CD8-positive, alpha-beta memory T cell (primary cell): ENCODE data around the gene NUBP2. TPM values are rescaled to one million over a fixed set of nuclear protein-coding genes. Genes with fewer than 3 reads are reported as not detected.

Experiments used
- CTCF ChIA-PET: fragments of 350-600 bp; sonication (Branson Sonifier 250); formaldehyde crosslinking; loops from one replicate; lab custom pipeline; 2021; ENCODE audit warnings: antibody characterized with exemption; lab: Charles Lee
- POLR2A ChIA-PET: fragments of 350-600 bp; sonication (Branson Sonifier 250); formaldehyde crosslinking; loops from one replicate; lab custom pipeline; 2021; ENCODE audit warnings: antibody characterized with exemption; lab: Charles Lee
- DNase-seq, 5 donors: peaks; one replicate each; pipeline versions ENCODE4 v3.0.0 to v3.0.0-alpha.2; 2020 to 2022; ENCODE audit warnings: mixed read lengths in 1 of 5
- H3K27ac ChIP-seq: one replicate; pipeline ENCODE4 v1.7.0; 2013; ENCODE audit warnings: low read depth, mild to moderate bottlenecking, low read length, moderate library complexity
- H3K27me3 ChIP-seq: 2 replicates; pipeline ENCODE4 v1.7.0; 2013; ENCODE audit warnings: low read length, mild to moderate bottlenecking; ENCODE audit not compliant: insufficient read depth, poor library complexity, severe bottlenecking
- H3K36me3 ChIP-seq: 2 replicates; pipeline ENCODE4 v1.7.0; 2013; ENCODE audit warnings: mild to moderate bottlenecking, low read length, moderate library complexity; ENCODE audit not compliant: insufficient read depth
- H3K4me1 ChIP-seq: 2 replicates; pipeline ENCODE4 v1.7.0; 2013; ENCODE audit warnings: mild to moderate bottlenecking, low read length, moderate library complexity; ENCODE audit not compliant: insufficient read depth
- H3K4me3 ChIP-seq: 2 replicates; pipeline ENCODE4 v1.7.0; 2013; ENCODE audit warnings: mild to moderate bottlenecking, low read length
- H3K9me3 ChIP-seq: 2 replicates; pipeline ENCODE4 v1.7.0; 2013; ENCODE audit warnings: mild to moderate bottlenecking, low read length
- H3K27ac Mint-ChIP-seq, 8 donors: one replicate each; pipeline ENCODE4 v1.8.0; 2020 to 2021; ENCODE audit warnings: mixed read lengths in 8 of 8, mild to moderate bottlenecking in 6 of 8, inconsistent platforms in 3 of 8, moderate library complexity in 3 of 8
- H3K27me3 Mint-ChIP-seq, 2 donors: one replicate each; pipeline ENCODE4 v1.8.0; 2020 to 2021; ENCODE audit warnings: mixed read lengths in 2 of 2, mild to moderate bottlenecking in 1 of 2, moderate library complexity in 1 of 2
- H3K36me3 Mint-ChIP-seq, 3 donors: one replicate each; pipeline ENCODE4 v1.8.0; 2020 to 2021; ENCODE audit warnings: mixed read lengths in 3 of 3, inconsistent platforms in 1 of 3, mild to moderate bottlenecking in 1 of 3
- H3K4me1 Mint-ChIP-seq, 3 donors: one replicate each; pipeline ENCODE4 v1.8.0; 2020 to 2021; ENCODE audit warnings: mixed read lengths in 3 of 3, inconsistent platforms in 1 of 3, mild to moderate bottlenecking in 1 of 3
- H3K4me3 Mint-ChIP-seq, 7 donors: one replicate each; pipeline ENCODE4 v1.8.0; 2020 to 2021; ENCODE audit warnings: mixed read lengths in 7 of 7, mild to moderate bottlenecking in 6 of 7, moderate library complexity in 4 of 7, inconsistent platforms in 2 of 7
- H3K9me3 Mint-ChIP-seq, 5 donors: one replicate each; pipeline ENCODE4 v1.8.0; 2020 to 2022; ENCODE audit warnings: mixed read lengths in 5 of 5, mild to moderate bottlenecking in 3 of 5, moderate library complexity in 2 of 5, inconsistent platforms in 1 of 5
- polyA plus RNA-seq: library from polyadenylated mRNA; unstranded; fragments of 300-500 nt; fragmentation: Illumina TruSeq; gene quantifications from one replicate; pipeline ENCODE4 v1.2.3, GENCODE V29; 2021
- total RNA-seq, 2 experiments: library from RNA; stranded (reverse); gene quantifications; one replicate each; pipeline ENCODE4 v1.2.3, GENCODE V29; 2021

NUBP2 gene
- total and polyA plus RNA-seq, 3 experiments from 2014 or later: 73.9 to 96.6 (median 82.8) TPM

GRCh38 chr16:1834096-1834495 is 51.3 kb downstream of the NUBP2 start:
- Mint-ChIP-seq H3K4me3 (no peak overlapping the region), H3K27ac (no peak overlapping the region), H3K27me3 (no peaks in the 10 kb centered on the region), H3K9me3 (no peaks in the 10 kb centered on the region), H3K36me3 (peaks cover 0 to 12% (median 2%) of the 10 kb centered on the region in 3 donors), H3K4me1 (peaks cover 6 to 18% (median 13%) of the 10 kb centered on the region in 3 donors)
- DNase-seq: no peak
- H3K9me3 ChIP-seq: no peaks in the 10 kb centered on the region
- no peaks in the 10 kb centered on the region for H3K36me3 ChIP-seq
- H3K27me3 ChIP-seq: no peaks in the 10 kb centered on the region
- no peak overlapping the region for H3K4me3 ChIP-seq
- ChIA-PET CTCF (interaction anchor here (1.4 kb wide), 1 partner anchor 95 kb away, joined by 3 read pairs; no protein-coding TSS in a partner anchor), POLR2A (no interaction called here)
- peaks cover 3% of the 10 kb centered on the region for H3K4me1 ChIP-seq
- H3K27ac ChIP-seq: no peak overlapping the region

Other genes with a start within 250 kb of the NUBP2 start
- 10 to 100 TPM; 27.1 to 30.9 TPM for gene TMEM204, start 249.3 kb upstream of the NUBP2 start, total RNA-seq
- gene TMEM204, start 249.3 kb upstream of the NUBP2 start, polyA plus RNA-seq: 68.4 TPM
- gene IFT140, start 170.9 kb upstream of the NUBP2 start, total RNA-seq: 1 to 10 TPM; 6.1 to 8.4 TPM
- 5.5 TPM for gene IFT140, start 170.9 kb upstream of the NUBP2 start, polyA plus RNA-seq
- gene CRAMP1, start 170.6 kb upstream of the NUBP2 start, total RNA-seq: 10 to 100 TPM; 22.1 to 24.3 TPM
- 3.0 TPM for gene CRAMP1, start 170.6 kb upstream of the NUBP2 start, polyA plus RNA-seq
- 100 to 1,000 TPM; 106 TPM for gene JPT2, start 104.7 kb upstream of the NUBP2 start, total RNA-seq
- 12.5 TPM for gene JPT2, start 104.7 kb upstream of the NUBP2 start, polyA plus RNA-seq
- gene MAPK8IP3, start 76.8 kb upstream of the NUBP2 start, total RNA-seq: 10 to 100 TPM; 57.1 to 63.2 TPM
- 2.3 TPM for gene MAPK8IP3, start 76.8 kb upstream of the NUBP2 start, polyA plus RNA-seq
- 10 to 100 TPM; 33.5 to 36.5 TPM for gene NME3, start 11.4 kb upstream of the NUBP2 start, total RNA-seq
- gene NME3, start 11.4 kb upstream of the NUBP2 start, polyA plus RNA-seq: 71.4 TPM
- gene EME2, start 10.2 kb upstream of the NUBP2 start, total RNA-seq: 10 to 100 TPM; 21.0 to 21.6 TPM
- gene EME2, start 10.2 kb upstream of the NUBP2 start, polyA plus RNA-seq: 1.6 TPM
- 100 to 1,000 TPM; 172 to 176 TPM for gene MRPS34, start 9.8 kb upstream of the NUBP2 start, total RNA-seq
- gene MRPS34, start 9.8 kb upstream of the NUBP2 start, polyA plus RNA-seq: 155 TPM
- 10 to 100 TPM; 30.6 to 31.5 TPM for gene SPSB3, start 389 bp upstream of the NUBP2 start, total RNA-seq
- 63.9 TPM for gene SPSB3, start 389 bp upstream of the NUBP2 start, polyA plus RNA-seq
- not detected for gene IGFALS, start 10.7 kb downstream of the NUBP2 start, total RNA-seq
- not detected for gene IGFALS, start 10.7 kb downstream of the NUBP2 start, polyA plus RNA-seq
- gene HAGH, start 43.9 kb downstream of the NUBP2 start, total RNA-seq: 10 to 100 TPM; 41.2 to 44.5 TPM
- gene HAGH, start 43.9 kb downstream of the NUBP2 start, polyA plus RNA-seq: 54.3 TPM
- gene FAHD1, start 44.2 kb downstream of the NUBP2 start, total RNA-seq: 10 to 100 TPM; 19.3 to 20.9 TPM
- gene FAHD1, start 44.2 kb downstream of the NUBP2 start, polyA plus RNA-seq: 26.7 TPM
- not detected for gene MEIOB, start 89.2 kb downstream of the NUBP2 start, total RNA-seq
- not detected for gene MEIOB, start 89.2 kb downstream of the NUBP2 start, polyA plus RNA-seq
- not detected for gene HS3ST6, start 135.5 kb downstream of the NUBP2 start, total RNA-seq
- not detected for gene HS3ST6, start 135.5 kb downstream of the NUBP2 start, polyA plus RNA-seq
- 10 to 100 TPM; 20.4 TPM for gene MSRB1, start 160.2 kb downstream of the NUBP2 start, total RNA-seq
- 20.2 TPM for gene MSRB1, start 160.2 kb downstream of the NUBP2 start, polyA plus RNA-seq
- gene RPL3L, start 171.7 kb downstream of the NUBP2 start, total RNA-seq: under 1 TPM; 0.37 to 0.62 TPM
- not detected for gene RPL3L, start 171.7 kb downstream of the NUBP2 start, polyA plus RNA-seq
- 100 to 1,000 TPM; 150 to 152 TPM for gene NDUFB10, start 176.6 kb downstream of the NUBP2 start, total RNA-seq
- 236 TPM for gene NDUFB10, start 176.6 kb downstream of the NUBP2 start, polyA plus RNA-seq
- 1,000 to 10,000 TPM; 5,023 to 5,213 TPM for gene RPS2, start 181.9 kb downstream of the NUBP2 start, total RNA-seq
- gene RPS2, start 181.9 kb downstream of the NUBP2 start, polyA plus RNA-seq: 5,049 TPM
- not detected for gene RNF151, start 183.9 kb downstream of the NUBP2 start, total RNA-seq
- gene RNF151, start 183.9 kb downstream of the NUBP2 start, polyA plus RNA-seq: not detected
- 10 to 100 TPM; 74.6 to 78.0 TPM for gene TBL3, start 189.1 kb downstream of the NUBP2 start, total RNA-seq
- 62.9 TPM for gene TBL3, start 189.1 kb downstream of the NUBP2 start, polyA plus RNA-seq
- gene NOXO1, start 198.5 kb downstream of the NUBP2 start, total RNA-seq: under 1 TPM; 0.47 to 0.48 TPM
- gene NOXO1, start 198.5 kb downstream of the NUBP2 start, polyA plus RNA-seq: not detected
- 10 to 100 TPM; 41.7 to 50.1 TPM for gene GFER, start 201.2 kb downstream of the NUBP2 start, total RNA-seq
- gene GFER, start 201.2 kb downstream of the NUBP2 start, polyA plus RNA-seq: 38.4 TPM
- 1 to 10 TPM; 3.4 to 3.6 TPM for gene SYNGR3, start 207.0 kb downstream of the NUBP2 start, total RNA-seq
- 2.1 TPM for gene SYNGR3, start 207.0 kb downstream of the NUBP2 start, polyA plus RNA-seq
- 10 to 100 TPM; 91.8 to 96.6 TPM for gene ZNF598, start 226.9 kb downstream of the NUBP2 start, total RNA-seq
- 11.3 TPM for gene ZNF598, start 226.9 kb downstream of the NUBP2 start, polyA plus RNA-seq
- 10 to 100 TPM in 1 of 2 experiments, 1 to 10 TPM in 1; 9.4 to 12.5 TPM for gene NPW, start 236.8 kb downstream of the NUBP2 start, total RNA-seq
- not detected for gene NPW, start 236.8 kb downstream of the NUBP2 start, polyA plus RNA-seq
- gene NHERF2, start 243.9 kb downstream of the NUBP2 start, total RNA-seq: 1 to 10 TPM; 3.0 to 4.1 TPM
- 0.51 TPM for gene NHERF2, start 243.9 kb downstream of the NUBP2 start, polyA plus RNA-seq